Activated effector memory CD4-positive, alpha-beta T cell treated with Interleukin-2 at 50 U/mL for 16 hours (primary cell): Measurements from ENCODE around the gene RIMKLA.

Experiments
- DNase-seq: peaks from one replicate; pipeline ENCODE4 v3.0.0-alpha.2; 2020

RIMKLA gene

GRCh38 chr1:42380586-42381279 lies at the start of gene RIMKLA:
Gene RIMKLA, plus strand, starts transcription at chr1:42380792. Its CDS starts 143 bp downstream, at chr1:42380935.
- DNase-seq = peak; percentile 4

GRCh38 chr1:42332877-42333276 lies 47.7 kb upstream of the RIMKLA start:
- no peak for DNase-seq

DNA sequence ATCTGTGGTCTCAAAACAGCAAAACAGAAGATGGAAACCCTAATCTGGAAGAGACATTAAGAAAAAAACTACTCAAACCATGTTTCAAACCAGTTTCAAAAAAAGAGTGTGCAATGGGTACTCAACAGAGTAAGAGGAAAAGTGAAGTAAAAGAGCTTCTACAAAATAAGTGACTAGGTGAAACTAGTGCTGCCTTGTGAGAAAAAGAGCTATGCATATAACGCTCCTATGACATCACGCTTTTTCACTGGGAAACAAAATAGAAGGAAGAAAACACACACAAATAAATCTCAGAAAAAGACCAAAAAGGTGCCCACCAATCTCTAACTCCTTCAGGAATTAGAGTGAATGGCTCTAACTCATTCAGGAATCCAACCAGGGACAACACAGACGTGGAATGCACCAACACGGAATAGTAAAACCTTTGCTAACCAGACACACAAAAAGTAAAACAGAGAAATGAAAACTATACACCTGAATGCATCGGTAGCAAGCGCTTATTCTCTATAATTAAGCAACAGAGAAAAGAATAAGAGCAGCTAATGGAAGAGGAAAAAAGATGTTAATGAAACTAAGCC lies 46.8 kb upstream of the RIMKLA start:
- no peak for DNase-seq

GRCh38 chr1:42334240-42335049 lies 46.1 kb upstream of the RIMKLA start:
- no peak for DNase-seq

GRCh38 chr1:42335050-42335808 lies 45.4 kb upstream of the RIMKLA start, which contains the start of gene FOXJ3:
Gene FOXJ3, minus strand, starts transcription at chr1:42335235. Its CDS starts 24,142 bp downstream, at chr1:42311093.
- DNase-seq = peak; percentile 90

GRCh38 chr1:42335809-42336518 lies 44.6 kb upstream of the RIMKLA start:
- DNase-seq = no peak

- DNase-seq = no peak
Measured at GRCh38 chr1:42336978-42337377, 43.6 kb upstream of the RIMKLA start.

- DNase-seq = no peak
Measured at GRCh38 chr1:42340093-42340492, 40.5 kb upstream of the RIMKLA start.

DNA sequence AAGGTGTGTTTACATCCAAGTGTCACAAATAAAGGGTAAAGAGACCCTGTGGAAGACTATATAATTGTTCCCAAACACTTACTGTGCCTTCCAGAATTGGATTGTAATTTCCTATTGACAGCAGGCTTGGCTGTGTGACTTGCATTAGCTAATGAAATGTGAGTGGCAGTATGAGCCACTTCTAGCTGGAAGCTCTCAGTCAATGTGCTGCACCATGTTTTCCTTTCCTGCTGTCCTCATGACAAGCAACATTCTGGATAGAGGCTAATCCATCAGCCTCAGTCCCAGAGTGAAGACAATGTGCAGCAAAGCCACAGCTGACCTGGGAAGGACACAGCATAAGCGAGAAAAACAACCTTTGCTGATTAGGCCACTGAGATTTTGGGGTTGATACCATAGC lies 39.7 kb upstream of the RIMKLA start:
- DNase-seq = no peak

- no peak for DNase-seq
Measured at GRCh38 chr1:42343049-42343448, 37.5 kb upstream of the RIMKLA start.

DNA sequence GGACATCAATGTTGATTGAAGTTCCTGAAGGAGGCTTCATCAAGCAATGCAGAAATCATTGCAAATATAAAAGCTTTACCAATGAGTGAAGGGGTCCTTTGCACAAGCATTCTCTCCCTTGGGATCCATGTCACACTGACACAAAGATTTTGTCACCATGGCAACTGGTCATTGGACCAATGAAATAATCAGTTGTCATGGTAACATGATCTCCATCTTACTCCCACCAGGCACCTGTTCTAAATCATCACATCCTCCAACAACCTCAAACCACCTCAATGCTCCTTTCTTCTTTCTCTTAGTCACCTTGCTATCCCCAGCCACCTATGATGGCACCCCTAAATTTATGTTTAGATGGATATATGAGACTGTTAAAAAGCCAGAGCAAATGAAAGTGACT lies 32.1 kb upstream of the RIMKLA start:
- no peak for DNase-seq

GRCh38 chr1:42350086-42350485 lies 30.5 kb upstream of the RIMKLA start:
- DNase-seq = no peak

GRCh38 chr1:42358791-42359190 lies 21.8 kb upstream of the RIMKLA start:
- DNase-seq = no peak

GRCh38 chr1:42359466-42359865 lies 21.1 kb upstream of the RIMKLA start:
- DNase-seq = no peak

DNA sequence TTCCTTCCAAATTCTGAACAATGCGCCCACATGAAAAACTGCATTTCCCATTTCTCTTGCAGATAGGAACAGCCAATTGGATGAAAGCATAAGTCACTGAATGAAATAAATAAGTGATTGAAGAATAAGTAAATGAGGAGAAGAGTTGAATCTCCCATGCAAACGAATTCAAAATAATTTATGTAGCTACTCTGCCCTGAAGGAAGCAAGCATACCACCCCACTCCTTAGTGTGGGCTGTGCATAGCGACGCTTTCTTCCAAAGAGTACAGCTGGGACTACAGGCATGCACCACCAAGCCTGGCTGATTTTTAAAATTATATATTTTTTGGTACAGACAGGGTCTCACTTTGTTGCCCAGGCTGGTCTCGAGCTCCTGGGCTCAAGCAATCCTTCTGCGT lies 16.5 kb upstream of the RIMKLA start:
- DNase-seq = no peak

DNA sequence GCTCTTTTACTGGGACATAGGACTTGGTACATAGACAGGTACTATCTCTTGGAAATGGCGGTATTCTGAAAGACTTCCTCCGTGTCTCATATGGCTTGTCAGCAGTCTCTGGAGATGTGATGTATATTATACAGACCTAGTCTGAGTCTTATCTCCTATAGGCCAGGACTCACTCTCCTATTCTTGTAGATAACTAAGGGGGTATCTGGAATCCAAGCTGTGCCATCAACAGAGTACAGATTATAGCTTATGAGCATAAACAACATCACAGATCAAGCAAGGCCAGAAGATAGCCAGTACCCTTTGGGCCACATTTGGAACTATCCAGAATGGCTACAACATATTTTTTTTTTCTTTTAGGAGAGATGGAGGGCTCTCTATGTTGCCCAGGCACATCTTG lies 16.1 kb upstream of the RIMKLA start:
- DNase-seq = no peak

- no peak for DNase-seq
Measured at GRCh38 chr1:42365118-42365517, 15.5 kb upstream of the RIMKLA start.

GRCh38 chr1:42368096-42368795 lies 12.3 kb upstream of the RIMKLA start:
- DNase-seq = no peak

- DNase-seq = no peak
Measured at GRCh38 chr1:42369471-42369870, 11.1 kb upstream of the RIMKLA start.

- DNase-seq = no peak
Measured at GRCh38 chr1:42370876-42371549, 9.6 kb upstream of the RIMKLA start.

GRCh38 chr1:42372796-42373195 lies 7.8 kb upstream of the RIMKLA start:
- no peak for DNase-seq
